GM10266 (cell line): ENCODE data around the gene MYL12A.
"Not testable (repeated sequence)": the region's sequence is repeated elsewhere in the genome, so short reads cannot be mapped to it uniquely, and the experiment has no call there.

Source experiments
- DNase-seq: peaks from one replicate; pipeline ENCODE4 v3.0.0; 2012; ENCODE audit errors: extremely low spot score
- CTCF ChIP-seq: IDR thresholded peaks from 2 replicates; pipeline ENCODE4 v1.5.1; 2012; ENCODE audit warnings: mild to moderate bottlenecking, low read depth; ENCODE audit not compliant: control insufficient read depth, insufficient read depth; ENCODE audit errors: missing control alignments

Gene MYL12A

DNA sequence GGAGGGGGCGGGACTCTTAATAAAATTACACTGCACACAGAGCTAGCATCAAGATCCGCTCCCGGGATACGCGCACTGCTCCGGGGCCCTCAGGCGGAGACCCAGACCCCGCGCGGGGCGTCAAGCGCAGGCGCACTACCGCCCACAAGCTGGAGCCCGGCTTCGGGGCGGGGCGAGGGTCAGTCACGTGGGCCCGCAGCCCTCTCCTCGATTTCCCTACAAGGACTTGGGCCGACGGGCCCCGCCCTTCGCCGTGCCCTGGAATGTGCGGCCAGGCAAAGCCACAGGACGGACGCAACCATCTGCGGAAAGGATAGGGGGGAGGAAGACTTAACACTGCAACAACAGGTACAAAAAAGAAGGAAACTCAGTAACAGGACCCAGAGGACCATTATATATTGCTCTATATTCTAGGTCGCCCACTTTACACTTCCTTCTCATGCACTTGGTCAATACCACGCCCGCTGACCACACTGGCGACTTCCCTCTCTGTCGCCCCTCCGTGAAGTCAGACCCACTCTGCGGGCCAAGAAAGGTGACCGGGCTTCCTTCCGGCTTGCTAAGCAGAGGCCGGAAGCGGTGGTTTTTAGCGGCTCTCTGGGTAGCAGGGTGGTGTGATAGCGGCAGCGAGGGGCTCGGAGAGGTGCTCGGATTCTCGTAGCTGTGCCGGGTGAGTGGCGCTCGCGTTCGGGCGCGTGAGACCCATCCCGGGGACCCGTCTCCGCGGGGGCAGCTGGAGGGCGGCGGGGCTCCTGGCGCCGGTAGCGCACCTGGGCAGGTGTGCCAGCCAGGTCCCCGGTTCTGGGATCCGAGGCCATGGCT, at the start of gene MYL12A:
Gene MYL12A (plus strand): TSS at position 562 of the 822 bp plus-strand sequence. CDS start 5,447 bp downstream, outside the sequence.
- TF ChIP-seq CTCF = no peak
- DNase-seq = peak; percentile 91

DNA sequence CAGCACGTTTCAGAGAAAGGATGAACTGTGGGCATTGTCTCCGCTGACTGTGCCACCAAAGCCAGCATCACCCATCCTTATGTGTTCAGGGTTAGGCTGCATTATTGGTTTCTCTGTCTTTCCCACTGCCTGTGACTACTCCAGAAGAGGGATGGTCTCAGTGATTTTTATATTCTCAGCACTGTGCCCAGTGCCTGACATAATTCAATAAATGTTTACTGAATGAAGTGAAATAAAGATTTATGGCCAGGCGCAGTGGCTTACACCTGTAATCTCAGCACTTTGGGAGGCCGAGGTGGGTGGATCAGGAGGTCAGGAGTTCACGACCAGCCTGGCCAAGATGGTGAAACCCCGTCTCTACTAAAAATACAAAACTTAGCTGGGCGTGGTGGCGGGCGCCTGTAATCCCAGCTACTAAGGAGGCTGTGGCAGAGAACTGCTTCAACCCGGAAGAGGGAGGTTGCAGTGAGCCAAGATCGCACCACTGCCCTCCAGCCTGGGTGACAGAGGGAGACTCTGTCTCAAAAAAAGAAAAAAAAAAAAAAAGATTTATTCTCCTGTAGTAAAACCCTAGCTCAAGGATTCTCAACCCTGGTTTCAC, 49.2 kb upstream of the MYL12A start:
- DNase-seq = not testable (repeated sequence)

GRCh38 chr18:3199942-3200645, 47.5 kb upstream of the MYL12A start:
- TF ChIP-seq CTCF = no peak

GRCh38 chr18:3205239-3205638, 42.4 kb upstream of the MYL12A start:
- TF ChIP-seq CTCF = no peak
- no peak for DNase-seq

More at GRCh38 chr18:3199942-3200645, 47.5 kb upstream of the MYL12A start:
- no peak for DNase-seq

- no peak for DNase-seq
- no peak for TF ChIP-seq CTCF
These were observed 40.0 kb upstream of the MYL12A start for GRCh38 chr18:3207565-3207964.

DNA sequence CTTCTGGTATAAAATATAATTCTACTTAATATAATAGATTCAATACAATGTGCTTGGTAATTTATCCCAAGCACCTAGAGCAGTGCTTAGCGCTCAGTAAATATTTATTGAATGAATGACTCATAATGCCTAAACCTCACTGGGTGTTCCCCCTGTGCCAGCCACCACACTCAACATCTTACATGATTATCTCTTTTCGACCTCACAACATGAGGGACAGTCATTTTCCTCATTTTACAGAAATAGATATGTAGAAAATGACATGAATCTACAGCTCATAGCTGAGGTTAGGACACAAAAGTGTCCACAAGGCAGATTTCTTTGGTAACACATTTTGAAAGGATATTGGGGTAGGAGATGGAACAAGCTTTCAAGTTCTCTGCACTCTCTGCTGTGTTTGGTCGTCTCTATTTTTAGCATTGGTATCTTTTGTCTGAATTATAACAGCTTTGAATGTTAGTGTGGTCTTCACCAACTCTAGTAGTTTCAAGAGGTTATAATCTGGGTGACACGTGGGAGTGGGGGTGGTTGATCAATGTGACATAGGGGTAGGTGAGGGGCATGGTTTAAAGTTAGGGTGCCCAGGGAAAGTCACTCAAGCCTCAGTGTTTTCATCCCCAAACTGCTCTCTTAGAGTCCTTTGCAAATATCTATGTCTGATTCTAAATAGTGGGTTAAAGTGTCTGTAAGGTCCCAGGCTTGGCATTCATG, 37.6 kb upstream of the MYL12A start:
- no peak for TF ChIP-seq CTCF
- DNase-seq = peak; percentile 47

DNA sequence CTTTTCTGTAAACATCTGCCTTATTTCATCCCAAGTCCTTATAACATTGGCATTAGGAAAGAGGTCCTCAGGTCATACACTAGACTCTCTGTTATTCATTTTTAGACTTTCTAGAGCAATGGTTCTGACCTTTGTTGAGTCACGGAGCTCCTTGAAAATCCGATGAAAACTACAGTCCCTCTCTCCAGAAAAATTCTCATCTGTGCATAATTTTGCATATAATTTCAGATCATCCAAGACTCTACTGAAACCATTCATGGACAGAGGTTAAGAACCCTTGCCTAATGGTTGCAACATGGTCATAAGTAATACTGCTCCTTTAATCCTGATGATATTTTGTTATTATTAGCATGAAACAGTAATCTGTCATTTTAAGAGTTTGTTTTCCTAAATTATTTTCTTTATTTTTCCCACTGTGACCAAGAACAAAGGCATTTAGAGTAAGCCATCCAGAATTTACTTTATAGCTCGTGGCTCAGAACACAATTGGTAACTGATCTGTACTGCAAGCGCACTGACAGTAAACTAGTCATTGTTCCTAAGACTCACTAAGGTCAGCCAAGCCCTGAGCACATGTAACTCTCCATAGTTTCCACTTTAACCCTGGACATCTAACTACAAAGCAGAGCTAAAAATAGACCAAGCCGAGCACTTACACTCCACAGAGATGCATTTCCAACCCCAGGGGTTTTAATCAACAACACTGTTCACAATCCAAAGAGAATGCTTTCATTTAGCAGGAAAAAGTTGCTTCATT, 36.2 kb upstream of the MYL12A start:
- no peak for DNase-seq
- no peak for TF ChIP-seq CTCF
